Transverse colon (tissue), 3 donors: ENCODE measurements around the gene RABGEF1.

ENCODE experiments used
- POLR2A ChIP-seq: fragments of 450-650 bp; IDR thresholded peaks from one replicate; pipeline ENCODE4 v1.6.1; 2016; ENCODE audit warnings: antibody characterized with exemption, mild to moderate bottlenecking, moderate library complexity
- TF ChIP-seq, protein P1 (sequence below), 5 experiments: fragments of 200-600 bp in 3 of 5; fragments of 450-650 bp in 2 of 5; sonication (generic) in 3 of 5; IDR thresholded peaks; 1 replicate in 2 of 5; 2 replicates in 3 of 5; pipeline ENCODE4 v1.5.1; 2016 to 2017; ENCODE audit warnings: antibody characterized with exemption in 5 of 5, inconsistent platforms in 3 of 5, mild to moderate bottlenecking in 2 of 5, moderate library complexity in 1 of 5

DNA sequence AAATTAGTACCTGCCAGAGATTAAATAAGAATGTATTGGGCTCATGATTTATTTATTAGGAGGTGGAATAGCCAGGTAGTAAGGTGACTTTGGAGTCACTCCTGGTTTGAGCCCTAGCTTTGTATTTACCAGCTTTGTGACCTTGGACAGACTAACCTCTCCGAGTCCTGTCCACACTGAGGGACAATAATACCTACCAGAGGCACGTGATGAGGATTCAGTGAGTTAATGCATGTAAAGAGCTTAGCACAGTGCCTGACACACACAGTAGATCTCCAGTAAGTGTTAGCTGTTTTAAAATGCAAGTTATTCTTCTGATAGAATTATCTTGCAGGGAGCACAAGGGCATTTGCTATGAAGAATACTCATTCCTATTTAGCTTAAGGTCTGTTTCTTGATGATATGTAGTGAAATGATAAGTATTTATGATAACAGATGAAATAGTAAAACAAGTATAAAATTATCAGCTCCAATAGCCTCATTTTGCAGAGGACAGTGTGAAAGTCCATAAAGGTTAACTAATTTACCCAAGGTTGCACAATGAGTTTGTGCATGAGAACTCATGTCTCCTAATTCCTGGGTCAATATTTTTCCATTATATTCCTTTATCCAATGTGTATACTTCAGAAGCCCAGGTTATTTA, 36.4 kb downstream of the RABGEF1 start:
- TF ChIP-seq, protein P1, sequence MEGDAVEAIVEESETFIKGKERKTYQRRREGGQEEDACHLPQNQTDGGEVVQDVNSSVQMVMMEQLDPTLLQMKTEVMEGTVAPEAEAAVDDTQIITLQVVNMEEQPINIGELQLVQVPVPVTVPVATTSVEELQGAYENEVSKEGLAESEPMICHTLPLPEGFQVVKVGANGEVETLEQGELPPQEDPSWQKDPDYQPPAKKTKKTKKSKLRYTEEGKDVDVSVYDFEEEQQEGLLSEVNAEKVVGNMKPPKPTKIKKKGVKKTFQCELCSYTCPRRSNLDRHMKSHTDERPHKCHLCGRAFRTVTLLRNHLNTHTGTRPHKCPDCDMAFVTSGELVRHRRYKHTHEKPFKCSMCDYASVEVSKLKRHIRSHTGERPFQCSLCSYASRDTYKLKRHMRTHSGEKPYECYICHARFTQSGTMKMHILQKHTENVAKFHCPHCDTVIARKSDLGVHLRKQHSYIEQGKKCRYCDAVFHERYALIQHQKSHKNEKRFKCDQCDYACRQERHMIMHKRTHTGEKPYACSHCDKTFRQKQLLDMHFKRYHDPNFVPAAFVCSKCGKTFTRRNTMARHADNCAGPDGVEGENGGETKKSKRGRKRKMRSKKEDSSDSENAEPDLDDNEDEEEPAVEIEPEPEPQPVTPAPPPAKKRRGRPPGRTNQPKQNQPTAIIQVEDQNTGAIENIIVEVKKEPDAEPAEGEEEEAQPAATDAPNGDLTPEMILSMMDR (IDR thresholded peaks at IDR 0.05): no peak
- no peak for TF ChIP-seq POLR2A
